NOMO-1 (cell line): ENCODE data around the gene WIPF2.

Experiments
- DNase-seq, 2 experiments: peaks; one replicate each; lab custom pipeline; 2025; ENCODE audit not compliant: unreplicated experiment in 2 of 2; lab: John Stamatoyannopoulos, UW

The WIPF2 gene

GRCh38 chr17:40312893-40313667, 94.0 kb downstream of the WIPF2 start:
- no peak for DNase-seq

- DNase-seq, result no peak
Measured at GRCh38 chr17:40313668-40314583, 94.8 kb downstream of the WIPF2 start.

GRCh38 chr17:40314584-40314956, 95.5 kb downstream of the WIPF2 start:
- peak; percentile 23 to 39 for DNase-seq

GRCh38 chr17:40315206-40315605, 96.1 kb downstream of the WIPF2 start:
- no peak for DNase-seq

- peak in 1 of 2 experiments; percentile 33 for DNase-seq
Measured at GRCh38 chr17:40315678-40316570, 96.8 kb downstream of the WIPF2 start.

DNA sequence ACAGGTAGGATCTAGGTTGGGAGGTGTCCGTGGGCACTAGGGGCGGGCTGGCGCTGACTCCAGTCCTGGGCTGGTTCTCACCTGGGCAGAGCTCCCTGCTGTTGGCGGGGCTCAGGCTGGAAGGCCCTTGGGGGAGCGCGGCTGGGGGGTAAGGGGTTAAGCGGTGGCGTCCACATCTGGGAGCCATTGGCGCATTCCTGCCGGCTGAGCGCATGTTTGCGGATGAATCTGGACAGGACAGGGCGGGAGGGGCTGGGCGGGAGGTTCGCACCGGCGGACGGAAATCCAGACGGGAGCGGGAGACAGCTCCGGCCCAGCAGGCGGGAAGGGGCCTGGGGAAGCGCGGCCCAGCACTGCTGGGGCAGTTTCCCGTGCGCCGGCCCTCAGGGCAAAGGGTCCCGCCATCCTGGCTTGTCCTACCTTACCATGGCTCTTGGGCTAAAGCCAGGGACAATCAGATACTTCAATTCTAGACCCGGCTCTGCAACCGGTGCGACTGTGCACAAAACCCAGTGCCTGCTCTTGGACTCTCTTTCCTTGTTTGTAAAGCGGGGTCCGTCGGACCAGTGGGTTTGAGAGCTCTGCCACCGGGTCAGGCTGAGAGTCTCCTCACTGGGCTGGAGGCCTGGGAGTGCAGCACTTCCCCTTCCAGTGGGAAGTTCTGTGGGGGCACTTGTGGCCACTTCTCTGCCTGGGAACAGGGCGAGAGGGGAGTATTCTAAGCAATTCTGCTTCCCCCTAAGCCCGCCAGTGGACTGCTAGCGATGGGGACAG, 97.7 kb downstream of the WIPF2 start:
- no peak for DNase-seq

DNA sequence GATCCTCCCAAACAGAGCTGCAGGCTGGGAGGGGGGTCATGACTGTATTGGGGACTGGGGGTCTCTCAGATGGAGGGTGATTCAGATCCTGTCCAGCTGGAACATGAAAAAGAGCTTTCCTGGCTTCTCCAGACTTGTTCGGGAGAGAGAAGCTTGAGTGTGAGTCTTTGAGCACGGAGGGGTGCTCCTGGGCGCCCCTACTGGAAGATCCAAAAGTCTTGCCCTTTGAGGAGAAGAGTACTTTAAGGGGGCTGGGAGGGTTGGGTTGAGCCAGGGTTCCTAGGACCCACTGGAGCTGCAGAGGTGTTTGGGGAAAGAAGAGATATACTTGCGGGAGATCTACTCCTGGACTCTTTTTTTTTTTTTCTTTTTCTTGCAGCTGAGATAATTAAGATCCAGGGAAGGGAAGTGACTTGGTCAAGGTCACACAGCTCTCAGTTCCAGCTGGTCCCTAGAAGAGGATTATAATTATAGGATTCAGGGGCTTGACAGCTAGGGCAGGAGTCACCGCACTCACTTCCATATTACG, 98.3 kb downstream of the WIPF2 start:
- peak in 1 of 2 experiments; percentile 23 for DNase-seq

DNA sequence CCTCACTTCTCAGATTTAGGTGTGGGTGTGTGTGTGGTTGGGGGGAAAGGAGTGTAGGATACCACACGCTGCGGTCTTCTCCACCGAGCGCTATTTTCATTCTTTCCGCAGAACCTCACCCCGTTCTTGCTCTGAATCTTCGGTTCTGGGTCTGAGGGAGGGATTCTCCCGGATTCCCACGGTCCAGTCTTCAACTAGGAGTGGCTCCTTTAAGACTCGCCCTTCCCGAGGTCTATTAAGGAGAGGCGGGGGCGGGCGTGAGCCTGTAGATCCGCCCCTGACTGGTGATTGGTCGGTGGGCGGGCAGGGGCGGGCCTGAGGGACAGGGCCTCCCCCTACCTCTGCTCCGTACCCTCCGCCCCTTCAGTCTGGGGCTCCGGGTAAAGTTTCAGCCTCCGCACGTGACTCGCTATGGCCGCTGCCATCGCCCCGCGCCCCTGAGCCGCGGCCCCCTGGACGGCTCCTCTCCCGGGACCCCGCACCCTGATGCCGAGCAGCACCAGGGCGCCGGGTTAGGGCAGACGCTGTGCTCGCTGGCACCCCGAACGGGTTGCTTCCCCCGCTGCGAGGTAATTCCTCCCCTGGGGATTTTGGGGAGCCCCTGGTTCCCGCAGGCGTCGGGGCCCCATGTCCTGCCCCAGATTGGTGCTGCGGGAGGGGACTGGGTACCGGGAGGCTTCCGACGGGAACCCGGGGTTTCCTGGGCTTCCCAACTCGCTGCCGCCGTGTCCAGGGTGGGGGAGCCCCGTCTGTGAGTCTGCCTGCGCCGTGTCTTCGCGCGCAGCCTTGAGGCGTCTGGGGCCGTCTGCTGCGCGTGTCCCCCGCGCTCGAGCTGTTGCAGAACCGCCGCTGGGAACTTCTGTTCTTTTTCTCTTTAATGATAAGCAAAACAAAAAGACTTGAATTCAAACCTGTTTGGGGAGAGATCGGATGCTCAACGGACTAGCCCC, 99.1 kb downstream of the WIPF2 start:
- peak; percentile 93 for DNase-seq

DNA sequence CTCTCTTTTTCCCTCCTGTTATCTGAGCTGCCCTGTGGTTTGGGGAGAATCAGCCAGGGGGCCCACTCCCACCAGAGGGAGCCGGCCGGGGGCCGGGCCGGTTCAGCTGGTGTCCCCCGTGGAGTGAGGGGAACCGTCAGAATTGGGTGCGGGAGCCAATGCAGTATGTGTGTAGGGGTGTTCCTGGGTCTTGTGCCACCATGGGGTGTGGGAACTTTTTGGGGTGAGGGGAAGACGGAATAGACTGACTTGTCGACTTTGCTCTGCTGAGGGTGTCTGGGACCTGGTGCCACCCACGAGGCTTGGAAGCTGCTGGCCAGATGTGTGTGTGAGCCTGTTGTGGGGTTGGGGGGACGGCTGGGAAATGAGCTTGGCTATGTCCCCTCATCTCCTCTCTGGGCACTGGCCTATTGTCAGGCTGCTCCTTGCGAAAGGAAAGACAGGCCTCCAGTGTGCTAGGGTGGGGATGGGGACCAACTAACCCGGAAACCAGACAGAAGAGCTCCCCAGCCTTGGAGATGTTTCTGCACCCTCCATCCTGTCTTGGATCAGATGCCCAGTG, 99.8 kb downstream of the WIPF2 start:
- DNase-seq, result no peak

- DNase-seq, result no peak
Measured at GRCh38 chr17:40319651-40320540, 100.8 kb downstream of the WIPF2 start.

DNA sequence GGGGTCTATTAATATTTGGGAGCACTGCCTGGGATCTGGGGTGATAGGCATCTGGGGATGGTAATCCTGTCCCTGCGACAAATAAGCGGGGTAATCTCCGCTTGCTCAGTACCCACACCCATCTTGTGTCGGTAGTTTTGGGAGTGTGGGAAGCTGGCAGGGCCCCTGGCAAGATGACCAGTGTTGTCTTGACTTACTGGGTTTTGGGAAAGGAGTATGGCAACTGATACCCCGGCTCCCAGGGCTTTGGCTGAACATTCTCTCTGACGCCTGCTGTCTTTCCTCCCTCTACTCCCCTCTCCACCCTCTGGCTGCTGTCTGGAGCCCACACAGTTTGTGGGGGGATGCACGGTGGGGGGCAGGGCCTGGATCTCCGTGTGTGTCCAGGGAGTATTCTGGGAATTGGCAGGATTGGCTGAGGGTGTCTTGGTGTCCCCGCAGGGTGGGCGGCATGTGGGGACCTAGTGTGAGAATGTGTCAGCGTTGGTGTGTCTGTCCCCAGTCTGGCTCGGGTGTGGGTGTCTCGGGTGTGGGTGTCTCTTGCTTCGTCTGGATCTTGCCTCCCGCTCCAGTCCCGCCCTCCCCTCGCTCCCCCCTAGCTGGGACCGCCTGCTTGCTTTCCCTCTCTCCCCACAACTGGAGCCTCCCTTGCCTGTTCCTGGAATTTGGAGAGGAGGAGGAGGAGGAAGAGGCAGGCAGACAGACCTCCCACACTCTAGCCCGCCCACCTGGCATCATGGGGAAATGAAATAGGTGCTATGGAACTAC, 101.8 kb downstream of the WIPF2 start:
- no peak for DNase-seq

GRCh38 chr17:40321524-40321929, 102.4 kb downstream of the WIPF2 start:
- no peak for DNase-seq

DNA sequence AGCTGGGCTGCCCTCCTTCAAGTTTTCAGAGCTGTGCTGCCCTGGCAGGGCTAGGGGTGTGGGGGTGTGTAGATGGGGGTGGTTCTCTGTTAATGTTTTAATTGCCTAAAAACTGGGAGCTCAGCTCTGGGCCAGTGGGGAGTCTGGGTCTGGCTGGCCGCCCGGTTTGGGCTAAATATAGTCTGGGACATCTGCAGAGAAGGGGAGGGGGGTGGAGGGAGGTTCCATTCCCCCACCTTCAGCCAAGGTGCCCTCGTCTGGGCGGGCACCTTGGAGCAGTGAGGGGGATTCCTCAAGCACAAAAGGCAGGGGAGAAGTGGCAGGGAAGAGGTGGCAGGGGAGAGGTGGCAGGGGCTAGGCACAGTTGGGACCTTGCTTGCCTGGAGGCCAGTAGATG, 102.9 kb downstream of the WIPF2 start:
- DNase-seq, result no peak

- DNase-seq, result peak; percentile 91 to 94
Measured at GRCh38 chr17:40322358-40323315, 103.5 kb downstream of the WIPF2 start.
